ENCODE data around the gene CYP2W1. TPM values are rescaled to one million over a fixed set of nuclear protein-coding genes. Genes with fewer than 3 reads are reported as not detected.

The CYP2W1 gene
- total RNA-seq, 1 donor from 2014 or later: not detected

DNA sequence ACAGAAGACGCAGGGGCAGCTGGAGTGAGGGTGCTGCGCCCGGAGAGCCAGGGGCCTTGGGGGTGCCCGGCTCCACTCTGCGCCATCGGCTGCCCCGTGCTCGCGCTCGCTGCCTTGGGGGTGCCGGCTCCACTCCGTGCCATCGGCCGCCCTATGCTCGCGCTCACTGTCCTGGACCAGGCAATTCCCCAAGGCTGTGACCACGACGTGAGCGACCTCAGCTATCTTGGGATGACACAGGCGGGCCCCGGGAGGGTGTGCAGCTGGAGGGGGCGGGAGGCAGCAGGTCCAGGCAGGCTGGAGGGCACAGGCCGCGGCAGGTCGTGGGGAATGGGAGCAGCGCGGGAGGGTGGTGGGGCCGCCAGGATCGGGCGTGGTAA, 29.7 kb downstream of the CYP2W1 start:
- Histone ChIP-seq H4K20me1 (ENCODE audit: insufficient read depth, low read length) (peaks cover 65% of the 10 kb centered on the region), H3K79me2 (ENCODE audit: insufficient read depth, low read length) (peaks cover 35% of the 10 kb centered on the region)
- H3K4me3 Mint-ChIP-seq (ENCODE audit: unreplicated experiment): no peak overlapping the region

DNA sequence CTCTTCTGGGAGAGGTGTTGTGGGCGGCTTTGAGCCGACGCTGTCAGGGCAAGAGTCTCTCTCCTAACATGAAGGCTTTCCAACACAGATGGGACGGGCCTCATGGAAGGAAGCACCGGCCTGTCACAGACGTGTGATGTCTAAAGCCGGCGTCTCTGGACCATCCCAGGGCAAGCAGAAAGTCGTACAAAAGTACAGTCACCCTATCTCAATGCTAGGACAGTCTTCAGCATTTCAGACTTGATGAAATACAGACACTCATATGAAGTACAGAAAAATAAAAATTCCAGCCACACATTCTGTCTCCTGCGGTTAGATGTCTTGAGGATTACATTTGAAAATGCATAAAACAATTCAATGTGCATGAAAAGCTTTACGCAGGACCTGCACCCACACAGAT, 30.6 kb downstream of the CYP2W1 start:
- Histone ChIP-seq H3K79me2 (ENCODE audit: insufficient read depth, low read length) (peaks cover 35% of the 10 kb centered on the region), H2AFZ (ENCODE audit: low read depth, low read length) (no peak overlapping the region), H3K4me1 (ENCODE audit: insufficient read depth, low read length) (no peaks in the 10 kb centered on the region), H3K27ac (ENCODE audit: low read depth, low read length) (no peak overlapping the region), H4K20me1 (ENCODE audit: insufficient read depth, low read length) (peaks cover 64% of the 10 kb centered on the region), H3K9ac (ENCODE audit: low read length) (no peak overlapping the region), H3K9me3 (ENCODE audit: insufficient read depth, low read depth, low read length) (no peaks in the 10 kb centered on the region), H3K4me3 (ENCODE audit: insufficient read depth, low read depth, low read length) (no peak overlapping the region), H3K27me3 (ENCODE audit: insufficient read depth, low read length) (no peaks in the 10 kb centered on the region), H3K36me3 (ENCODE audit: insufficient read depth, low read length) (no peaks in the 10 kb centered on the region), H3K4me2 (ENCODE audit: low read length) (no peak overlapping the region)
- no peaks in the 10 kb centered on the region for H3K9me3 Mint-ChIP-seq (ENCODE audit: unreplicated experiment)
- H3K4me1 Mint-ChIP-seq (ENCODE audit: low read depth, unreplicated experiment): peaks cover 8% of the 10 kb centered on the region
- no peak for DNase-seq (ENCODE audit: low read depth)
- H3K36me3 Mint-ChIP-seq (ENCODE audit: low read depth, unreplicated experiment): peaks cover 5% of the 10 kb centered on the region
- no peaks in the 10 kb centered on the region for H3K27me3 Mint-ChIP-seq (ENCODE audit: low read depth, unreplicated experiment)
- H3K4me3 Mint-ChIP-seq (ENCODE audit: unreplicated experiment): no peak overlapping the region
- TF ChIP-seq, protein P1, sequence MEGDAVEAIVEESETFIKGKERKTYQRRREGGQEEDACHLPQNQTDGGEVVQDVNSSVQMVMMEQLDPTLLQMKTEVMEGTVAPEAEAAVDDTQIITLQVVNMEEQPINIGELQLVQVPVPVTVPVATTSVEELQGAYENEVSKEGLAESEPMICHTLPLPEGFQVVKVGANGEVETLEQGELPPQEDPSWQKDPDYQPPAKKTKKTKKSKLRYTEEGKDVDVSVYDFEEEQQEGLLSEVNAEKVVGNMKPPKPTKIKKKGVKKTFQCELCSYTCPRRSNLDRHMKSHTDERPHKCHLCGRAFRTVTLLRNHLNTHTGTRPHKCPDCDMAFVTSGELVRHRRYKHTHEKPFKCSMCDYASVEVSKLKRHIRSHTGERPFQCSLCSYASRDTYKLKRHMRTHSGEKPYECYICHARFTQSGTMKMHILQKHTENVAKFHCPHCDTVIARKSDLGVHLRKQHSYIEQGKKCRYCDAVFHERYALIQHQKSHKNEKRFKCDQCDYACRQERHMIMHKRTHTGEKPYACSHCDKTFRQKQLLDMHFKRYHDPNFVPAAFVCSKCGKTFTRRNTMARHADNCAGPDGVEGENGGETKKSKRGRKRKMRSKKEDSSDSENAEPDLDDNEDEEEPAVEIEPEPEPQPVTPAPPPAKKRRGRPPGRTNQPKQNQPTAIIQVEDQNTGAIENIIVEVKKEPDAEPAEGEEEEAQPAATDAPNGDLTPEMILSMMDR (IDR thresholded peaks at IDR 0.05; ENCODE audit: insufficient read depth, low read depth, low read length): no peak
- TF ChIP-seq EZH2 (IDR thresholded peaks at IDR 0.05; ENCODE audit: insufficient read depth, low read length): no peak
- no peak for FAIRE-seq
- H3K27ac Mint-ChIP-seq (ENCODE audit: unreplicated experiment): peak overlapping the region; percentile 36

More for the DNA sequence above, 29.7 kb downstream of the CYP2W1 start:
- FAIRE-seq (no peak), DNase-seq (ENCODE audit: low read depth) (no peak)
- H3K4me3 ChIP-seq (ENCODE audit: insufficient read depth, low read depth, low read length): no peak overlapping the region
- peaks cover 4% of the 10 kb centered on the region for H3K36me3 Mint-ChIP-seq (ENCODE audit: low read depth, unreplicated experiment)
- no peaks in the 10 kb centered on the region for H3K36me3 ChIP-seq (ENCODE audit: insufficient read depth, low read length)
- peaks cover 10% of the 10 kb centered on the region for H3K4me1 Mint-ChIP-seq (ENCODE audit: low read depth, unreplicated experiment)
- H3K27me3 ChIP-seq (ENCODE audit: insufficient read depth, low read length): no peaks in the 10 kb centered on the region
- H3K9me3 Mint-ChIP-seq (ENCODE audit: unreplicated experiment): no peaks in the 10 kb centered on the region
- H3K4me1 ChIP-seq (ENCODE audit: insufficient read depth, low read length): no peaks in the 10 kb centered on the region
- H3K9ac ChIP-seq (ENCODE audit: low read length): no peak overlapping the region
- H3K27me3 Mint-ChIP-seq (ENCODE audit: low read depth, unreplicated experiment): no peaks in the 10 kb centered on the region
- H3K27ac Mint-ChIP-seq (ENCODE audit: unreplicated experiment): no peak overlapping the region
- no peak for TF ChIP-seq EZH2 (IDR thresholded peaks at IDR 0.05; ENCODE audit: insufficient read depth, low read length)
- TF ChIP-seq, protein P1 (IDR thresholded peaks at IDR 0.05; ENCODE audit: insufficient read depth, low read depth, low read length): no peak
- H2AFZ ChIP-seq (ENCODE audit: low read depth, low read length): no peak overlapping the region
- no peak overlapping the region for H3K4me2 ChIP-seq (ENCODE audit: low read length)
- no peaks in the 10 kb centered on the region for H3K9me3 ChIP-seq (ENCODE audit: insufficient read depth, low read depth, low read length)
- H3K27ac ChIP-seq (ENCODE audit: low read depth, low read length): no peak overlapping the region

DNA sequence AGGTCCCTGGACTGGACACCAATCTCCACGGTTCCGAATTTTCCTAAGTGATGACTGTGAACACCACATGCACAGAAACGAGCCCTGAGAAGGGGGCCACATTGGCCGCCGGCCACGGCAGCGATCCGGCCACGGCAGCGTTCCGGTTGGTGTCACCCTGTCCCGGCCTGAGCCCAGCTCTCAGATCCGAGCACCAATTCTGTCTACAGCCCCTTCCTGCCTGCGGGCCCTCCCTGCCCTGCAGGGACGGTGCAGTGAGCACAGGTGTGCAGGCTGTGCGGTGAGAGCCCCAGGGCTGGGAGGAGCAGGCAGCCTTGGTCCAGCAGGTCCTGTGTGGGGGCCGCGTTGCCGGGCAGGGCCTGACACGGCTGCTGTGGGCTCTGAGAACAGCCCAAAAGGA, 31.7 kb downstream of the CYP2W1 start:
- DNase-seq (ENCODE audit: low read depth) (no peak), FAIRE-seq (no peak)
- Mint-ChIP-seq H3K4me1 (ENCODE audit: low read depth, unreplicated experiment) (peaks cover 8% of the 10 kb centered on the region), H3K9me3 (ENCODE audit: unreplicated experiment) (no peaks in the 10 kb centered on the region), H3K36me3 (ENCODE audit: low read depth, unreplicated experiment) (peaks cover 2% of the 10 kb centered on the region), H3K4me3 (ENCODE audit: unreplicated experiment) (no peak overlapping the region), H3K27me3 (ENCODE audit: low read depth, unreplicated experiment) (no peaks in the 10 kb centered on the region), H3K27ac (ENCODE audit: unreplicated experiment) (no peak overlapping the region)
- H2AFZ ChIP-seq (ENCODE audit: low read depth, low read length): no peak overlapping the region
- no peaks in the 10 kb centered on the region for H3K27me3 ChIP-seq (ENCODE audit: insufficient read depth, low read length)
- no peak overlapping the region for H3K27ac ChIP-seq (ENCODE audit: low read depth, low read length)
- H3K79me2 ChIP-seq (ENCODE audit: insufficient read depth, low read length): peaks cover 36% of the 10 kb centered on the region
- H3K9me3 ChIP-seq (ENCODE audit: insufficient read depth, low read depth, low read length): no peaks in the 10 kb centered on the region
- no peak overlapping the region for H3K4me2 ChIP-seq (ENCODE audit: low read length)
- H3K36me3 ChIP-seq (ENCODE audit: insufficient read depth, low read length): no peaks in the 10 kb centered on the region
- no peak overlapping the region for H3K9ac ChIP-seq (ENCODE audit: low read length)
- H4K20me1 ChIP-seq (ENCODE audit: insufficient read depth, low read length): peaks cover 55% of the 10 kb centered on the region
- no peak for TF ChIP-seq EZH2 (IDR thresholded peaks at IDR 0.05; ENCODE audit: insufficient read depth, low read length)
- TF ChIP-seq, protein P1 (IDR thresholded peaks at IDR 0.05; ENCODE audit: insufficient read depth, low read depth, low read length): no peak
- no peak overlapping the region for H3K4me3 ChIP-seq (ENCODE audit: insufficient read depth, low read depth, low read length)
- no peaks in the 10 kb centered on the region for H3K4me1 ChIP-seq (ENCODE audit: insufficient read depth, low read length)
